ENCODE measurements around the gene ADCY1.
A peak's percentile ranks its signal among the peaks of the same experiment; 100 is the strongest.

Gene ADCY1

GRCh38 chr7:45638916-45639315 is 64.7 kb downstream of the ADCY1 start:
- H3K9ac ChIP-seq, result no peak overlapping the region
- no peaks in the 10 kb centered on the region for H3K9me3 ChIP-seq
- H3K36me3 ChIP-seq, result no peaks in the 10 kb centered on the region
- H3K27me3 ChIP-seq, result no peaks in the 10 kb centered on the region
- H3K27ac ChIP-seq, result no peak overlapping the region
- TF ChIP-seq Cebpa-rat (IDR thresholded peaks at IDR 0.05), result no peak
- no peak overlapping the region for H3K4me3 ChIP-seq
- H3K4me1 ChIP-seq, result peaks cover 5% of the 10 kb centered on the region; the same call in 1 of the 2 replicates
- no peak overlapping the region for H3K4me2 ChIP-seq
- H4K20me1 ChIP-seq, result no peaks in the 10 kb centered on the region

GRCh38 chr7:45642044-45642443 is 67.9 kb downstream of the ADCY1 start:
- Histone ChIP-seq H3K9me3 (no peaks in the 10 kb centered on the region), H3K4me1 (peaks cover 5% of the 10 kb centered on the region; the same call in 1 of the 2 replicates), H3K4me2 (no peak overlapping the region), H4K20me1 (no peaks in the 10 kb centered on the region), H3K9ac (no peak overlapping the region), H3K27me3 (no peaks in the 10 kb centered on the region), H3K27ac (no peak overlapping the region), H3K4me3 (no peak overlapping the region), H3K36me3 (no peaks in the 10 kb centered on the region)
- TF ChIP-seq Cebpa-rat (IDR thresholded peaks at IDR 0.05), result no peak

- Histone ChIP-seq H3K9ac (peak overlapping the region; percentile 28; the same call in 1 of the 2 replicates), H3K4me3 (no peak overlapping the region), H3K27me3 (no peaks in the 10 kb centered on the region), H3K36me3 (no peaks in the 10 kb centered on the region), H3K27ac (no peak overlapping the region), H4K20me1 (no peaks in the 10 kb centered on the region), H3K4me1 (peaks cover 5% of the 10 kb centered on the region; the same call in 1 of the 2 replicates), H3K9me3 (no peaks in the 10 kb centered on the region), H3K4me2 (peak overlapping the region; percentile 31)
- no peak for TF ChIP-seq Cebpa-rat (IDR thresholded peaks at IDR 0.05)
These were observed 69.5 kb downstream of the ADCY1 start for GRCh38 chr7:45643630-45644029.

- Histone ChIP-seq H3K27ac (no peak overlapping the region), H3K4me3 (no peak overlapping the region), H4K20me1 (no peaks in the 10 kb centered on the region), H3K4me2 (no peak overlapping the region), H3K9ac (no peak overlapping the region), H3K36me3 (no peaks in the 10 kb centered on the region), H3K27me3 (no peaks in the 10 kb centered on the region), H3K4me1 (peaks cover 5% of the 10 kb centered on the region; the same call in 1 of the 2 replicates), H3K9me3 (no peaks in the 10 kb centered on the region)
- TF ChIP-seq Cebpa-rat (IDR thresholded peaks at IDR 0.05), result no peak
These were observed 70.1 kb downstream of the ADCY1 start for GRCh38 chr7:45644237-45644636.

- Histone ChIP-seq H3K4me1 (peaks cover 7% of the 10 kb centered on the region), H3K9ac (no peak overlapping the region), H3K4me3 (no peak overlapping the region), H3K4me2 (no peak overlapping the region), H3K27me3 (no peaks in the 10 kb centered on the region), H3K36me3 (no peaks in the 10 kb centered on the region), H3K9me3 (no peaks in the 10 kb centered on the region), H3K27ac (no peak overlapping the region), H4K20me1 (no peaks in the 10 kb centered on the region)
- no peak for TF ChIP-seq Cebpa-rat (IDR thresholded peaks at IDR 0.05)
These were observed 71.2 kb downstream of the ADCY1 start for GRCh38 chr7:45645141-45645969.

GRCh38 chr7:45646207-45646821 is 72.1 kb downstream of the ADCY1 start:
- no peaks in the 10 kb centered on the region for H4K20me1 ChIP-seq

GRCh38 chr7:45646996-45647825 is 73.0 kb downstream of the ADCY1 start:
- Histone ChIP-seq H3K27me3 (no peaks in the 10 kb centered on the region), H3K27ac (no peak overlapping the region), H4K20me1 (no peaks in the 10 kb centered on the region), H3K36me3 (no peaks in the 10 kb centered on the region), H3K4me2 (no peak overlapping the region), H3K4me3 (no peak overlapping the region), H3K9ac (no peak overlapping the region), H3K9me3 (no peaks in the 10 kb centered on the region), H3K4me1 (peaks cover 18% of the 10 kb centered on the region)
- no peak for TF ChIP-seq Cebpa-rat (IDR thresholded peaks at IDR 0.05)

More at GRCh38 chr7:45646207-45646821, 72.1 kb downstream of the ADCY1 start:
- peaks cover 17% of the 10 kb centered on the region for H3K4me1 ChIP-seq
- H3K27ac ChIP-seq, result no peak overlapping the region
- no peaks in the 10 kb centered on the region for H3K27me3 ChIP-seq
- H3K4me2 ChIP-seq, result no peak overlapping the region
- H3K9ac ChIP-seq, result no peak overlapping the region
- H3K9me3 ChIP-seq, result no peaks in the 10 kb centered on the region
- no peak overlapping the region for H3K4me3 ChIP-seq
- TF ChIP-seq Cebpa-rat (IDR thresholded peaks at IDR 0.05), result no peak
- no peaks in the 10 kb centered on the region for H3K36me3 ChIP-seq

GRCh38 chr7:45647967-45648670 is 74.0 kb downstream of the ADCY1 start:
- no peak for TF ChIP-seq Cebpa-rat (IDR thresholded peaks at IDR 0.05)
- Histone ChIP-seq H3K4me2 (no peak overlapping the region), H4K20me1 (no peaks in the 10 kb centered on the region), H3K4me1 (peaks cover 18% of the 10 kb centered on the region), H3K4me3 (no peak overlapping the region), H3K36me3 (no peaks in the 10 kb centered on the region), H3K9ac (no peak overlapping the region), H3K27ac (no peak overlapping the region), H3K9me3 (no peaks in the 10 kb centered on the region), H3K27me3 (no peaks in the 10 kb centered on the region)

- Histone ChIP-seq H3K4me1 (peaks cover 15% of the 10 kb centered on the region), H3K36me3 (no peaks in the 10 kb centered on the region), H3K9ac (no peak overlapping the region), H3K4me2 (no peak overlapping the region), H4K20me1 (no peaks in the 10 kb centered on the region), H3K27me3 (no peaks in the 10 kb centered on the region), H3K9me3 (no peaks in the 10 kb centered on the region), H3K4me3 (no peak overlapping the region), H3K27ac (no peak overlapping the region)
- TF ChIP-seq Cebpa-rat (IDR thresholded peaks at IDR 0.05), result no peak
These were observed 74.5 kb downstream of the ADCY1 start for GRCh38 chr7:45648671-45648995.

Data from BLaER1 (cell line).